ENCODE data around the gene NUP85.

DNA sequence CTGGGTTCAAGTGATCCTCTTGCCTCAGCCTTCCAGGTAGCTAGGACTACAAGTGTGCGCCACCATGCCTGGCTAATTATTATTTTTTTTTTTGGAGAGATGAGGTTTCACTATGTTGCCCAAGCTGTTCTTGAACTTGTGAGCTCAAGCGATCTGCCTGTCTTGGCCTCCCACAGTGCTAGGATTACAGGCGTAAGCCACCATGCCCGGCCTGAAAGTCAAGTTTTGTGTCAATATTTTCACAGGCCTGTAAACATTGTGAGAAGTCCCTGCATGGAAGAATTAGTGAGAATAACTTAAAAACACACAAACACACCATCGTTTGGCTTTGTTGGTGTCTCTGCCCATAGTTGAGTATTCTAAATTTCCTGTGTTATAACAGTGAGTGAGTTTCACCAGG lies 22.2 kb downstream of the NUP85 start:
- TF ChIP-seq, protein P1, sequence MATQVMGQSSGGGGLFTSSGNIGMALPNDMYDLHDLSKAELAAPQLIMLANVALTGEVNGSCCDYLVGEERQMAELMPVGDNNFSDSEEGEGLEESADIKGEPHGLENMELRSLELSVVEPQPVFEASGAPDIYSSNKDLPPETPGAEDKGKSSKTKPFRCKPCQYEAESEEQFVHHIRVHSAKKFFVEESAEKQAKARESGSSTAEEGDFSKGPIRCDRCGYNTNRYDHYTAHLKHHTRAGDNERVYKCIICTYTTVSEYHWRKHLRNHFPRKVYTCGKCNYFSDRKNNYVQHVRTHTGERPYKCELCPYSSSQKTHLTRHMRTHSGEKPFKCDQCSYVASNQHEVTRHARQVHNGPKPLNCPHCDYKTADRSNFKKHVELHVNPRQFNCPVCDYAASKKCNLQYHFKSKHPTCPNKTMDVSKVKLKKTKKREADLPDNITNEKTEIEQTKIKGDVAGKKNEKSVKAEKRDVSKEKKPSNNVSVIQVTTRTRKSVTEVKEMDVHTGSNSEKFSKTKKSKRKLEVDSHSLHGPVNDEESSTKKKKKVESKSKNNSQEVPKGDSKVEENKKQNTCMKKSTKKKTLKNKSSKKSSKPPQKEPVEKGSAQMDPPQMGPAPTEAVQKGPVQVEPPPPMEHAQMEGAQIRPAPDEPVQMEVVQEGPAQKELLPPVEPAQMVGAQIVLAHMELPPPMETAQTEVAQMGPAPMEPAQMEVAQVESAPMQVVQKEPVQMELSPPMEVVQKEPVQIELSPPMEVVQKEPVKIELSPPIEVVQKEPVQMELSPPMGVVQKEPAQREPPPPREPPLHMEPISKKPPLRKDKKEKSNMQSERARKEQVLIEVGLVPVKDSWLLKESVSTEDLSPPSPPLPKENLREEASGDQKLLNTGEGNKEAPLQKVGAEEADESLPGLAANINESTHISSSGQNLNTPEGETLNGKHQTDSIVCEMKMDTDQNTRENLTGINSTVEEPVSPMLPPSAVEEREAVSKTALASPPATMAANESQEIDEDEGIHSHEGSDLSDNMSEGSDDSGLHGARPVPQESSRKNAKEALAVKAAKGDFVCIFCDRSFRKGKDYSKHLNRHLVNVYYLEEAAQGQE (IDR thresholded peaks at IDR 0.05; ENCODE audit: insufficient read depth in 1 of 2, low read depth in 2 of 2, low read length in 2 of 2), result no peak
- TF ChIP-seq TAF1 (IDR thresholded peaks at IDR 0.05; ENCODE audit: borderline replicate concordance, insufficient read depth, low read length), result no peak
